Subcutaneous adipose tissue (tissue), 4 donors: ENCODE data around the gene EHBP1L1. TPM values are rescaled to one million over a fixed set of nuclear protein-coding genes. Genes with fewer than 3 reads are reported as not detected.

Source experiments
- total RNA-seq, 4 donors: library from RNA; depleted of rRNA; stranded (reverse); fragments of >200 nt; gene quantifications; one replicate each; pipeline ENCODE4 v1.1.0, GENCODE V29; 2016
- TF ChIP-seq, protein P1 (sequence below): fragments of 450-650 bp; IDR thresholded peaks from one replicate; pipeline ENCODE4 v1.5.1; 2016; ENCODE audit warnings: low read depth, mild to moderate bottlenecking, control low read depth, antibody characterized with exemption, moderate library complexity

The EHBP1L1 gene
- total RNA-seq, 4 donors from 2014 or later = 27.1 to 79.5 (median 45.7) TPM

DNA sequence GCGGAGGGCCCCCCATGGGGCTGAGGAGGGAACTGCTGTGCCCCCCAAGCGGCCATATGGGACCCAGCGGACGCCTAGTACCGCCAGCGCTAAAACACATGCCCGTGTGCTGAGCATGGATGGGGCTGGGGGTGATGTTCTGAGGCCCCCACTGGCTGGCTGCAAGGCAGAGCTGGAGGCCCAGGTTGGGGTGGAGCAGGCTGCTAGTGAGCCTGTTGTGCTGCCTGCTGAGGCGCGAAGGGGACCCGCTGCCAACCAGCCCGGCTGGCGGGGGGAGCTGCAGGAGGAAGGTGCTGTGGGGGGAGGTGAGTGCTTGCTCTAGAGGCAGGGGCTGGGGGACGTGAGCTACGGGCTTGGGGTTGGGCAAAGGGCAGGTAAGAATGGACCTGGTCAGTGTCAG, 42.9 kb downstream of the EHBP1L1 start:
- TF ChIP-seq, protein P1, sequence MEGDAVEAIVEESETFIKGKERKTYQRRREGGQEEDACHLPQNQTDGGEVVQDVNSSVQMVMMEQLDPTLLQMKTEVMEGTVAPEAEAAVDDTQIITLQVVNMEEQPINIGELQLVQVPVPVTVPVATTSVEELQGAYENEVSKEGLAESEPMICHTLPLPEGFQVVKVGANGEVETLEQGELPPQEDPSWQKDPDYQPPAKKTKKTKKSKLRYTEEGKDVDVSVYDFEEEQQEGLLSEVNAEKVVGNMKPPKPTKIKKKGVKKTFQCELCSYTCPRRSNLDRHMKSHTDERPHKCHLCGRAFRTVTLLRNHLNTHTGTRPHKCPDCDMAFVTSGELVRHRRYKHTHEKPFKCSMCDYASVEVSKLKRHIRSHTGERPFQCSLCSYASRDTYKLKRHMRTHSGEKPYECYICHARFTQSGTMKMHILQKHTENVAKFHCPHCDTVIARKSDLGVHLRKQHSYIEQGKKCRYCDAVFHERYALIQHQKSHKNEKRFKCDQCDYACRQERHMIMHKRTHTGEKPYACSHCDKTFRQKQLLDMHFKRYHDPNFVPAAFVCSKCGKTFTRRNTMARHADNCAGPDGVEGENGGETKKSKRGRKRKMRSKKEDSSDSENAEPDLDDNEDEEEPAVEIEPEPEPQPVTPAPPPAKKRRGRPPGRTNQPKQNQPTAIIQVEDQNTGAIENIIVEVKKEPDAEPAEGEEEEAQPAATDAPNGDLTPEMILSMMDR = no peak

- TF ChIP-seq, protein P1 = no peak
Observed at GRCh38 chr11:65619281-65619928, 43.6 kb downstream of the EHBP1L1 start.

- TF ChIP-seq, protein P1 = no peak
Observed at GRCh38 chr11:65620666-65621065, 44.8 kb downstream of the EHBP1L1 start.

DNA sequence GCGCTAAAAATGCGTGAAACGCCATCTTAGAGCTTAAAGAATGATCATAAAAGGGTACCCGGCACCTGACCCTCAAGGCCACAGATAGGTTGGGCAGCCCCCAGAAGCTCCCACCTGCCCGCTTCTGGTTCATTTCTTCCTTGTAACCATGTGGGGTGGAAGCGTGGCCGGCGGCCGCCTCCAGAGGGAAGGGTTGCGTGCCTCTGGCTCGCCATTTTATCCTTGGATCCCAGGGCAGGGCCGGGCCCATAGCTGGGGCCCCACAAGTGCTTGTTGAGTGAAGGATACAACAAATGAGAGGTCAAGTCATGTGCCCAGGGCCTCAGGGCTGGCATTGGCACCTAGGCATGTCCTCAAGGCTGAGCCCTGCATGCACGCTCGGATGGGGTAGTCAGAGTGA, 45.6 kb downstream of the EHBP1L1 start:
- TF ChIP-seq, protein P1 = no peak

GRCh38 chr11:65622011-65622410, 46.2 kb downstream of the EHBP1L1 start:
- TF ChIP-seq, protein P1 = no peak

- TF ChIP-seq, protein P1 = no peak
Observed at GRCh38 chr11:65623177-65623576, 47.3 kb downstream of the EHBP1L1 start.

GRCh38 chr11:65623852-65624616, 48.2 kb downstream of the EHBP1L1 start:
- TF ChIP-seq, protein P1 = no peak
